ENCODE measurements around the gene FBXL19.
A peak's percentile ranks its signal among the peaks of the same experiment; 100 is the strongest.

The FBXL19 gene

GRCh38 chr16:30924913-30925631 lies 1.7 kb downstream of the FBXL19 start:
- H3K4me3 ChIP-seq (ENCODE audit: low read depth, low read length): peak overlapping the region; percentile 90
- TF ChIP-seq CTCF (IDR thresholded peaks at IDR 0.05; ENCODE audit: low read depth, low read length): no peak

GRCh38 chr16:30925632-30925987 lies 2.2 kb downstream of the FBXL19 start:
- H3K4me3 ChIP-seq (ENCODE audit: low read depth, low read length): no peak overlapping the region; the same call in 1 of the 2 replicates

GRCh38 chr16:30925995-30926811 lies 2.8 kb downstream of the FBXL19 start:
- H3K4me3 ChIP-seq (ENCODE audit: low read depth, low read length): no peak overlapping the region
- no peak for TF ChIP-seq CTCF (IDR thresholded peaks at IDR 0.05; ENCODE audit: low read depth, low read length)

More at GRCh38 chr16:30925632-30925987, 2.2 kb downstream of the FBXL19 start:
- TF ChIP-seq CTCF (IDR thresholded peaks at IDR 0.05; ENCODE audit: low read depth, low read length): no peak

- no peak for TF ChIP-seq CTCF (IDR thresholded peaks at IDR 0.05; ENCODE audit: low read depth, low read length)
- H3K4me3 ChIP-seq (ENCODE audit: low read depth, low read length): no peak overlapping the region
Observed at GRCh38 chr16:30926937-30927788, 3.8 kb downstream of the FBXL19 start.

- TF ChIP-seq CTCF (IDR thresholded peaks at IDR 0.05; ENCODE audit: low read depth, low read length): no peak
- no peak overlapping the region for H3K4me3 ChIP-seq (ENCODE audit: low read depth, low read length)
Observed at GRCh38 chr16:30927789-30928378, 4.5 kb downstream of the FBXL19 start.

GRCh38 chr16:30928390-30928789 lies 5.0 kb downstream of the FBXL19 start:
- no peak for TF ChIP-seq CTCF (IDR thresholded peaks at IDR 0.05; ENCODE audit: low read depth, low read length)
- H3K4me3 ChIP-seq (ENCODE audit: low read depth, low read length): no peak overlapping the region

Data from WI38 (cell line).